ENCODE results near the gene ATP2B1. TPM values are rescaled to one million over a fixed set of nuclear protein-coding genes. Genes with fewer than 3 reads are reported as not detected.

Gene ATP2B1
- total RNA-seq, 1 experiment from 2014 or later: 20.6 TPM

DNA sequence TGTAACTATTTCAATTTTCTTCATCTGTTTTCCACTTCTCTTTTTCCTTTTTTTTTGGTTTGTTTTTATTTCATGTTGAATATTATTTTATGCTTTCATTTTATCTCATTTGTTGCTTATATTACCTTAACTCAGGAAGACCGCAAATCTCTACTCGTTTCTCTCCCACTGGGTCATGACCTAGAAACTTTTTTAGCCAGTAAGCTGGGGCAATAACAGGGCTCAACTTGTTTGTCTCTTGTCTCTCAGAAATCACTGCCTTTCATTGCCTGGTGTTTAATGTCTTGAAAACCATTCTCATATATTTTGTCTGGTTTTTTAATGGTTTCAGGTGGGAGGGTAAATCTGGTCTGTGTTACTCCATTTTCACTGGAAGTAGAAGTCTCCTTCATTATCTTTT, 36.6 kb upstream of the ATP2B1 start:
- no peak for TF ChIP-seq CTCF (conservative IDR thresholded peaks at IDR 0.05)
- Histone ChIP-seq H4K20me1 (ENCODE audit: control insufficient read depth, insufficient read depth, insufficient read length) (no peaks in the 10 kb centered on the region), H3K23me2 (ENCODE audit: insufficient read length, low read depth, low read length, poor library complexity, severe bottlenecking) (no peaks in the 10 kb centered on the region), H2BK20ac (ENCODE audit: low read depth, low read length, poor library complexity, severe bottlenecking) (no peak overlapping the region), H4K8ac (replicated peaks; ENCODE audit: insufficient read length, low read depth, low read length) (no peak overlapping the region), H3K27me3 (ENCODE audit: insufficient read depth, low read length) (no peaks in the 10 kb centered on the region), H3K56ac (ENCODE audit: insufficient read length, low read depth, low read length) (no peak overlapping the region), H3K9ac (ENCODE audit: extremely low read depth, insufficient read length, low read length) (no peak overlapping the region), H2BK5ac (ENCODE audit: insufficient read length, low read length) (no peak overlapping the region), H3K79me1 (ENCODE audit: insufficient read depth, low read depth, low read length, poor library complexity, severe bottlenecking) (no peaks in the 10 kb centered on the region), H3K14ac (ENCODE audit: insufficient read depth, low read length) (no peak overlapping the region), H3T11ph (ENCODE audit: low read length) (no peak overlapping the region), H3K79me2 (ENCODE audit: insufficient read depth, low read length) (no peaks in the 10 kb centered on the region), H3K4me2 (ENCODE audit: insufficient read depth, insufficient read length, low read length) (no peak overlapping the region), H4K5ac (ENCODE audit: insufficient read length, low read depth, low read length) (no peak overlapping the region), H3K9me3 (ENCODE audit: control insufficient read depth, low read depth, low read length) (no peaks in the 10 kb centered on the region), H3K23ac (ENCODE audit: insufficient read length, low read depth, low read length) (no peak overlapping the region), H2BK120ac (ENCODE audit: low read depth, low read length, poor library complexity, severe bottlenecking) (no peak overlapping the region), H2BK15ac (ENCODE audit: low read depth, low read length) (no peak overlapping the region), H3K18ac (ENCODE audit: insufficient read length, low read depth, low read length) (no peak overlapping the region), H3K27ac (ENCODE audit: insufficient read length, low read depth, low read length) (no peak overlapping the region), H4K91ac (ENCODE audit: insufficient read length, low read depth, low read length) (no peak overlapping the region), H2BK12ac (ENCODE audit: insufficient read length, low read depth, low read length) (no peak overlapping the region), H3K4me1 (ENCODE audit: insufficient read depth, low read length) (no peaks in the 10 kb centered on the region), H3K4ac (ENCODE audit: low read depth, low read length) (no peak overlapping the region), H2AK5ac (ENCODE audit: insufficient read length, low read length) (no peak overlapping the region), H2AFZ (ENCODE audit: low read length) (no peak overlapping the region)
- no peak overlapping the region for H3K4me3 Mint-ChIP-seq
- no peaks in the 10 kb centered on the region for H3K27me3 Mint-ChIP-seq (ENCODE audit: low read depth)
- DNase-seq: no peak
- WGBS (ENCODE audit: extremely low coverage, insufficient read length, low lambda C conversion rate): no CpG with 5 or more reads among the region's 2 CpGs
- no peak overlapping the region for H3K27ac Mint-ChIP-seq
- H3K36me3 Mint-ChIP-seq (ENCODE audit: insufficient read depth in 1 of 3, low read depth in 3 of 3): peaks cover 0 to 5% (median 0%) of the 10 kb centered on the region in 3 experiments; a peak in 3 of 7 replicates
- H3K9me3 Mint-ChIP-seq: peaks cover 9 to 10% of the 10 kb centered on the region in 2 experiments; a peak in 4 of 5 replicates
- H3K4me1 Mint-ChIP-seq: no peaks in the 10 kb centered on the region
